Measurements from ENCODE around the gene SHMT2.

Gene SHMT2

DNA sequence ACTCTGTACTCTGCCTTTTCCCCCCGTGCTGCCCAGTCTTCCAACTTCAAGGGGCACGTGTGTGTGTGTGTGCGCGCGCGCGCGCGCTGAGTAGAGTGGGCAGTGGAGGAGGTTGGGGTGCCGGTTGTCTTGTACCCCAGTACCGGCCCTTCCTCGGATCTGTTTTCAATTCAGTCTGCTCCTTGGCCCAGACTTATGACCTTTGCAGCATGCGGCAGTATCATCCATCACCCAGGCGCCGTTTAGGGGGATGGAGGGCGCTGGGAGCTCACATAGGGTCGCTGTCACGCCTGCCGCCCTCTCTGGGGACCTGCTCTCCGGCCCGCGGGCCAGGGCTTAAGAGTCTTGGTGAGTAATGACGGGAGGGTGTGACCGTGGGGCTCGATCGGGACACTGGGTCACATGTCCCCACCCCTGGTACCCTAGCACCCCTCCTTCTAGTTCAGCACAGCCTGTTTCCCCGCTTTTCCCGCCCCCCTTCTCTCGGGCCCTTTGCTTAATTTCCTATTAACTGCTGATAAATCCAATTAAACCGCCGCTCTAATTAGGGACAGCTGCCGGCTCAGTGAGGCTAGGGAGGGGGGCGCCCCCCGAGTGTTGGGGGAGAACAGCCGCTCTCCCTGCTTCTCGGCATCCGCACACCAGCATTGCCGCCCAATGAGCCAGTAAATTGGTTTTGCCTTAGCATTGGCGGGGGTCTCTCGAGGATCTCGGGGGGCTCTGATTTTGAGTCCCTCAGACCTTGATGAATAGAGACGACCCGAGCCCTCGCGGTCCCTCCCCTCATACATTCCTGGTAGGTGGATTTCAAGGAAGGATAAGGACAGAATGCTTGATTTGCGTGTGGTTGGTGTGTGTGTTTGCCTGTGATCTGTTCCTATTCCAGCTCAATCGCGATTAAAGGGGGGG, 12.1 kb downstream of the SHMT2 start:
- no peak for DNase-seq

DNA sequence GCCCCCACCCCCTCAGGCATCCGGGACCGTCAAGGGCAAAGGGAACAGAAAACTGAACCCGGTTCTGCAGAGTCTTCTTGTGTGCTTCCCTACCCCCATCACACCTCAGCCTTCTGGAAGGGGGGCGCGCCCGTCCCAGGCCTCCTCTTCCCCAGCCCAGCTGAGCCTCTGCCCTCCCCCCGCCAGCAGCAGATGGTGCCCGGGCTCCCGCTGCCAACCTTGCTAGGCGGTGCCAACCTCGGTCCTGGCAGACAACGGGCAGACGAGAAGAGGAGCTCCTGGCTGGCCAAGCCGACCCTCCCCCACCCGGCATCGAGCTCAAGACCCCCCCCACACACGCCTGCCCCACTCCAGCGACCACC, 12.8 kb downstream of the SHMT2 start:
- DNase-seq: no peak

DNA sequence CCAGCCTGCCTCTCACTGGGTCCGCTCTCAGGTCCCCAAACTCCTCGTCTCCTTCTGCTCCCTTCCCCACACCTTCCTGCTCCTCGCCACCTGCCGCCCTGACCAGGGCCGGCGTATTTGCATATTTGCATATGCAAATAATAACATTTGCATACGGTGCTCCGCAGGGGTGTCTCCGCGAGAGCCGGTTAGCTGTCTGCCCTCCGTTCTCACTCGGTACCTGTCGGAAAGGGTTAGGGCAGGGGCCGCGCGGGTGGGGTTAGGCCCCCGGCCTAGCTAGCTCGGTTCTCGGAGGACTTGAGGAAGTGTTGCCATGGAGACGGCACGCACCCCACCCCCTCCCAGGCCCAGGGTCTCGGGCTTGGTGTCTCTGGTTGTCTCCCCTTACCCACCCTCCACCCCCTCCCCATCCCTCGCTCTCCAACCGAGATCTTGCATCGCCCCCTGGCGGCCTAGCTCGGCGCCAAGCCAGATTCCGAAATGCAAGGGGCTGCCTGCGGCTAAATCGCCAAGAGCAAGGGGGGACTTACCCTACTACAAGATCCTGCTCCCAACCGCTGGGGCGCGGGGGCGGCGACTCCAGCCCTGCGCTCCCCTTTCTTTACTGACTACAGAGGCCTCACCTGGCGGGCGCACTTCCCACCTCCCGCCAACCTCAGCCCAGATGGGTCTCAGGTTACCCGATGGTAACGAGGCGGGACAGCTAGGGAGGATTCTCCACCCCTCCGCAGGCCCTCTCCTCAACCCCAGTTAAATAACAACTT, 13.4 kb downstream of the SHMT2 start:
- DNase-seq: peak; percentile 75

- DNase-seq: peak; percentile 86
These were observed 14.2 kb downstream of the SHMT2 start for GRCh38 chr12:57243521-57244311.

GRCh38 chr12:57244312-57244696, 14.8 kb downstream of the SHMT2 start:
- DNase-seq: no peak

DNA sequence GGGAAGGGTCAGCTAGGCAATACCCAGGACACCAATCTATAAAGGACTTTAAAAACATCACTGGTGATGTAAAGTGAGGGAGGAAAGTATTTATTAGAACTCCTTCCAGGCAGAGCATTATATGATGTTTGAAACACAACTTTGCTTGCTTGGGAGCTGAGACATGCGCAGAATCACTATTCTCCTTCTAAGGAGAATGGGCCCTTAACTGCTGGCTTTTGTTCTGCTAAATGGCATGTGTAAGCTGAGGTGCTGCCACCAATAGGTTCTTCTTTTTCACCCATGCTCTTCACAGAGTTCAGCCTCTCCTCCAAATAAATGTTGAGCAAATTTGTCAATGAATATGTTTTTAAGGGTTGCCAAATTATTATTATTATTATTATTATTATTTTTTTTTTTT, 17.5 kb downstream of the SHMT2 start:
- DNase-seq: no peak

DNA sequence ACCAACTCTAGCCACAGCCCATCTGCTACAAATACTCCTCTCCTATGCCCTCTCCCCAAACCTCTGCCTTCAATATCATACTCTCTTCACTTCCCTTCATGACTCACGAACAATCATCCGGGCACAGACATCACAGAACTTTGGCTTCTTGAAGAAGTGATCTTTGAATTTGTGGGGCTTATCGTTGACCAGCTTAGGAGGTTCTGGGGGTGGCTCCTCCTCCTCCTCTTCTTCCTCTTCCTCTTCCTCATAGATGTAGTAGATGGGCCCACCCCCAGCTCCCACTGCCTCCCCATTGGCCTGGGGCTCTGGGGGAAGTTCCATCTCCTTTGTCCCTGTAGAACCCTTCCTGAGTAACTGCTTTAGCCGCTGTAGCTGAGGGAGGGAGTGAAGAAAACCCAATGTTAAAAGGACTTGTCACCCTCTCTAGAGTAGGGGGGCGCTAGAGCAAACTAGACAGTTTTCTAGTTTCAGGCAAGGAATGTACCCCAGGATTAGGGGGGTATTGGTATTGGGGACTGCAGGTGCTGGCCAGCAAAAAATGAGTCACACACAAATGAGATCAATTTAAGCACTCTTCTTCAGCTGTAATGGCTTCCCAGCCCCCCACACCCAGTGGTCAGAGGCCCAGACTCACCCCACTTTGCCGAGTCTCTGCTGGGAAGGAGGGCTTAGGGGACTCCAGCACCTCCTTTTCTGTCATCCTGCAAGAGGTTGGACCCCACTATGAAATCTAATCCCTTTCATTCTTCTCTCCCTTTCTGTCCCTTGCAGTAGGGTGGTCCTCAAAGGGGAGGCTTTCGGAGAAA, 19.6 kb downstream of the SHMT2 start:
- DNase-seq: no peak

DNA sequence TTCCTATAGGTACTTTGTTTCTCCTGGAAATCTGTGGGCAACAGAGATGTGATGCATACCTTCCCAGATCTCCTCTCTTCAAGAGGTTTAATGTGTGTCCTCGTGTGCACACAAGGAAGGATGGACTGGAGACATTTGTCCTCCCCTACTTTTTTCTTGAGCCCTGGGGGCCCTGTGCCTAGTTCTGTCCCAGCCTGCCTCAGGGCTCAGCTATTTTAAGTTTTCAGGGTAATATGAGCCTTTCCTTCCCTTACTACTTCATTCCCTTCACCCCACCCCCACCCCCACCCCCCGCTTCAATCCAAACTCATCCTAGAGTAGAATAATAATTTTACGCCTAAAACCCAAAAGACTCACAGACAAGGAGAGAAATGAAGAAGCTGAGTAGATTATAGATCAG, 21.0 kb downstream of the SHMT2 start:
- DNase-seq: no peak

DNA sequence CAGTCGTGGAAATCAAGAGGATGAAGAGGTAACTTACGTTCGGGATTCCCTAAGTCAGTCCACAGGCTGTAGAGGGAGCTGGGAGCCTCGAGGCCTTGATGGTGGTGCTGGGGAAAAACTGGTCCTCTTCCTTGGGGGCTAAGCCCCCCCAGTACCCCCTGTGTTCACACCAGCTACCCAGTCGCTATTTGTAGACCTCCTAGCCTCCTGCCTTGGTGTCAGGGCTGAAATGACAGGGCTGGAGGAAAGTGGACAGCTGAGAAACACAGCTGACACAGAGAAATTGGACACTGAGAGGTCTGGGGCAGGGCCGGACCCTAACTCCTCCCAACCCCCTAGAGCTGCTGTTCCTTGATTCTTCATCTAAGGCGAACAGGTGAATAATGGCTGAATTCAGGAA, 21.4 kb downstream of the SHMT2 start, which contains the start of gene STAC3:
Gene STAC3 (minus strand): TSS at position 232 of the 400 bp plus-strand sequence. CDS start 1,551 bp downstream, outside the sequence.
- DNase-seq: no peak

- no peak for DNase-seq
These were observed 25.2 kb downstream of the SHMT2 start for GRCh38 chr12:57254506-57255280.

- no peak for DNase-seq
These were observed 26.4 kb downstream of the SHMT2 start for GRCh38 chr12:57255916-57256315.

- no peak for DNase-seq
These were observed 29.8 kb downstream of the SHMT2 start for GRCh38 chr12:57258977-57259970.

DNA sequence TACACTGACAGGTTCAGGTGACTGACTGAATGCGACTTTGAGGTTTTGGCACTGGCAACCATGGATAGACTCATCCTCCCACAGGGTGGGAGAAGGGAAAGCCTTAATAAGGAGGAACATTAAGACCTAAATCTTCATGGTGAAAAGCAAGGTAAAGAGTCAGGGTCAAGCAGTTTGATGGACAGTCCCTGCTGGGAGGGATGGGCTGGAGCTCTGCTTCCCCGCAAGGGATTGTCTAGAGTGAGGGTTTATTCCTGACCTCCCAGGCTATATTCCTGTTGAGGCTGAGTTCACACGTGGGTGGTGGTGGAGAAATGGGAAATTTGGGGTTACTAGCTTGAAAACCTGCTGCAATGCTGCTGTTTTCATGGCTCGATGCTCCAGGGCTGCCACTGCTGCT, 30.9 kb downstream of the SHMT2 start:
- no peak for DNase-seq

DNA sequence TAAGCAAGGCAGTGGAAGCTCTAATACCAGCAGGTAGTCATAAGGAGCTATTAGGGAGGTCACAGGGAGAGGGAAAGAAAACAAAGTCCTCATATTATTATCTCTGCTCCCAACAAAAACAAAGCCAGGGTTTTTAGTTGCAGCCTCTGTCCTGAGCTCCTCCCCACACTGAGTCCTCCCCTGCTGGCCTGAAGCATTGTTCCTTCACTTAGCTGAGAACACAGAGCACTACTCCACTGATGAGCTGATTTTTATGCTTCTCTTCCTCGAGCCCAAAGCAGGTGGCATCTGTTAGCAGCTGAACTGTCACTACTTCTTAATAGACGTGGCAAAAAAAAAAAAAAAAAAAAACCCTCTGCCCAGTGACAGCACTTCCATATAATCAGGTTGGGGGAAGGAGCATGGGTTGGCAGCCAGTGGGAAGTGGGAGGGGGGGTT, 31.9 kb downstream of the SHMT2 start:
- no peak for DNase-seq

- DNase-seq: no peak
These were observed 32.8 kb downstream of the SHMT2 start for GRCh38 chr12:57262126-57262822.

DNA sequence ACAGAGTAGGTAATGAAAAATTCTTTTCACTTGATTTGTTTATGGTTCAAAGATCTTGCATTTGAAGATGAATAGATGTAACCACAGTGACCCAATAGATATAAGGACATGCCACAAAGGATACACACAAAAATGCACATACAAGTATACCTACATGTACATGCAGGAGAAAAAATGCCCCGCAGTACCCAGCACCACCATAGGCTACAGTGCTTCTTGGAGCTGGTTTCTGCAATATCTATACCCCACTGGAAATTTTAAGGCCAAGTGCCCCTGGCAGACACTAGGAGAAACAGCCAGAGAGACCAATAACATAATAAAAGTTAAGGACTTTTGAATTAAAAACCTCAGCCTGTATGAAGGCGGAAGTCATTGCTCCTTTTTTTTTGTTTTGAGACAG, 33.6 kb downstream of the SHMT2 start:
- DNase-seq: no peak

GRCh38 chr12:57266681-57267080, 37.2 kb downstream of the SHMT2 start:
- no peak for DNase-seq

- DNase-seq: no peak
These were observed 38.8 kb downstream of the SHMT2 start for GRCh38 chr12:57268264-57268663.

GRCh38 chr12:57270966-57271470, 41.5 kb downstream of the SHMT2 start:
- no peak for DNase-seq

All from CD4-positive, alpha-beta T cell treated with Interleukin-6 for 4 hours (primary cell).